Measurements from ENCODE around the gene MYO5A.

Gene MYO5A

GRCh38 chr15:52362497-52362896 lies 166.2 kb downstream of the MYO5A start:
- DNase-seq (ENCODE audit: insufficient read length, low spot score) = no peak
- no peak for TF ChIP-seq CTCF (IDR thresholded peaks at IDR 0.05; ENCODE audit: insufficient read depth, missing control alignments)
- no peak for FAIRE-seq

DNA sequence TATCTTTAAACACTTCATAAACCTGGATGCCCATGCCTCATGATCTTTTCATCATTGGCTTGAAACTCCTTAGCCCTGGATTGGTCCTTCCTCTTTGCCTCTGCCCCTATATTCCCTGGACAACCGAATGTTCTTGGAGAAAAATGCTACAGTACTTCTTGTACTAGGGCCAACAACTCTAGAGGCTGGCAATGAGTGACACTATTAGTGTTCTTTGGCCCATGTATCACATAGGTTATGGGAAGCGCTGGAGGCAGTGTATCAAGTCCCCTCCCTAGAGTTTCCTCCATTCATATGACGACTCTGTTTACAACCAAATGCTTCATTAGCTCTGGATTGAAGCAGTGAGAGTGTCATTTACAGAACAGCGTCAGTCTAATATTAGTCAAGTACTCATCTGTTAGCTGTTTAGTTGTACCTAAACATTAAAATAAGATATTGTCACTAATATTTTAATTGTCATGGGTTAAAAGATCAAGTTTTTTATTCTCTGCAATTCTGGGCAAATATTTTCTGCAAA lies 166.6 kb downstream of the MYO5A start:
- FAIRE-seq (no peak), DNase-seq (ENCODE audit: insufficient read length, low spot score) (no peak)
- TF ChIP-seq CTCF (IDR thresholded peaks at IDR 0.05; ENCODE audit: insufficient read depth, missing control alignments) = no peak

DNA sequence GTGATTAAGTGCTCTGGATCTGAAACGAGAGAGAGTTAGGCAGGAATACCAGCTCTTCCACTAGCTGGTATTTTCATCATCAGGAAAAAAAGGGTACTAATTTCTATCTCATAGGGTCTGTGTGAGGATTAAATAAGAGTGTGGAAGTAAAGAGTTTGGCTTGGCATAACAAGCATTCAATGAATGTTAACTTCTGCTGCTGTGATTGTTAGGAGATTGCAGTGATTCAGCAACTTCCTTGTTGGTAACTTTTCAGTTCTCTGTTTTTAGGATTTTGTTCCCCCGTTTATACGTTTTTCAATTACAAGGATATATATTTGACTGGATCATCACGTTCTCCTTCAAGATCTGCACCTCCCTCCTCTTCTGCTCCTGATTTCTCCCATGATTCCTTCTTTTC lies 167.2 kb downstream of the MYO5A start:
- DNase-seq (ENCODE audit: insufficient read length, low spot score) (no peak), FAIRE-seq (no peak)
- no peak for TF ChIP-seq CTCF (IDR thresholded peaks at IDR 0.05; ENCODE audit: insufficient read depth, missing control alignments)

- DNase-seq (ENCODE audit: insufficient read length, low spot score) (no peak), FAIRE-seq (no peak)
- TF ChIP-seq CTCF (IDR thresholded peaks at IDR 0.05; ENCODE audit: insufficient read depth, missing control alignments) = no peak
Measured at GRCh38 chr15:52360229-52361203, 168.2 kb downstream of the MYO5A start.

- FAIRE-seq = no peak
- no peak for TF ChIP-seq CTCF (IDR thresholded peaks at IDR 0.05; ENCODE audit: insufficient read depth, missing control alignments)
- DNase-seq (ENCODE audit: insufficient read length, low spot score) = no peak
Measured at GRCh38 chr15:52359722-52360121, 169.0 kb downstream of the MYO5A start.

- no peak for FAIRE-seq
Measured at GRCh38 chr15:52357949-52358348, 170.7 kb downstream of the MYO5A start.

More at GRCh38 chr15:52357949-52358348, 170.7 kb downstream of the MYO5A start:
- TF ChIP-seq CTCF (IDR thresholded peaks at IDR 0.05; ENCODE audit: insufficient read depth, missing control alignments) = no peak
- no peak for DNase-seq (ENCODE audit: insufficient read length, low spot score)
